ENCODE measurements around the gene IL18BP. TPM values are rescaled to one million over a fixed set of nuclear protein-coding genes. Genes with fewer than 3 reads are reported as not detected.

IL18BP gene
- total RNA-seq, 1 donor from 2014 or later = 15.7 TPM

DNA sequence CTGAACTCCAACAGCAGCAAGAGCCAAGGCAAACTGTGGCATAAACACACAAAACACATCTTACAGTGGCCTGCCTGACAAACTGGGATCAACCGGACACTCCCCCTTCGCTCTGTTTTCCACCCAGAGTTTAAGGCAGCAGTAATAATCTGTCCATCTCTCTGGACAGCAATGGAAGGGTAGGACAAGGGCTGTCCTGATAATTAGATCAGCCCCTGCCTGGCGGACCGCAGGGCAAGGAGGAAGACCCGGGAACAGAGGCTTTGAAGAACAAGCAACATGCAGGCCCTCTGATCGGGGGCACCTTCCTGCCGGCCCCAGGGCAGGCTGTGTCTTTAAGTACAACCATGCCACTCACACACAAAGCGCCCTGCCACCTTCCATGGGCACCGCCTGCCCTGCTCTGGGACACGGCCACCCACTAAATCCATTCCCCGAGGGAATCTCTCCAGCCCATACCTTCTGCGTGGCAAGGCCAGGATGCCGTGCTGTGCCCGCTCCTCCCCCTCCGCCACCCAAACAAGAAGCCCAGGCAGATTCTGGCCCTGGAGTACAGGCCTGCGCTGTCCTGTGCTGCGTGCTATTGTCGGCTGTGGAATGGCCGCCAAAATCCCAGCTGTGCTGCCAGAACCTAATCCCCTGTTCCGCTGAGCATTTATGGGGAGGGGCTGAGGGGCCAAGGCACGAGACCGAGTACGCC, 42.8 kb downstream of the IL18BP start:
- intact Hi-C loops (cut with micrococcal nuclease) = loop anchor here (1.0 to 5.0 kb wide), 3 partner anchors 71 to 182 kb away; partner anchors contain the start of genes ANAPC15, RNF121 and XNDC1N

DNA sequence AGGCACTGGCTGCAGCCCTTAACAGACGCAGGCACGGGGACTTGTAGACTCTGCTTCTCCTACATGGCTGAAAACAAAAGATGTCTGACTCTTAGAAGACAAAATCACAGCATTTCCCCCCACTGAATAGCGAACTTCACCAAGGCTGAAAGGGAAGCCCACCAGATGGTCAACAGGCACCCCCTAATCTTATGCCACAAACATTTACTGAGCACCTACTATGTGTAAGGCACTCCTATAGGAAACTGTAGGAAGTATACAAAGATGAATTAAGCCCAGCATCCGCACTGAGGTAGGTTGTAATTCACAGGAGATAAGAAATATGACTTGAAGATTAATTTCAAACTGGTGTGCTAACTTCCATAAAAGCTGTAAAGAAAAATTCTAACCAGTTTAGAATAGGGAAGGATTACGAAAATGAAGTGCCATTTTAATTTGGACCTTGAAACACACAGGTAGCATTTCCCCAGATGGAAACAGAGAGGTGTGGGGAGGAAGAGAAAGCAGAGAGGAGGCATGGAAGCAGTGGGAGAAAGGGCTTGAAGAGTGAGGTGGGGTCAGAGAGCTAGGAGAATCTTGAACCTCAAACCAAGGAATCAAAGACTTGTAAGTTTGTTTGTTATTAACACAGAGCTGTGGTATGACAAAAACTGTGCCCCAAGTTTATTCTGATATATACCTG, 43.5 kb downstream of the IL18BP start:
- intact Hi-C loops (cut with micrococcal nuclease) = loop anchor here (5.0 kb wide), 1 partner anchor 115 kb away; the partner anchor contains the start of genes RNF121 and XNDC1N

- intact Hi-C loops (cut with micrococcal nuclease) = no loop called here
These were observed 47.1 kb downstream of the IL18BP start for GRCh38 chr11:72045849-72046248.

GRCh38 chr11:72048766-72049460, 50.2 kb downstream of the IL18BP start:
- intact Hi-C loops (cut with micrococcal nuclease) = no loop called here

Other genes starting within 250 kb of the IL18BP start
- not detected in 2 replicates for gene DEFB108B, start 165.7 kb upstream of the IL18BP start, total RNA-seq
- not detected in 2 replicates for gene DEFB131B, start 120.5 kb upstream of the IL18BP start, total RNA-seq
- 19.1 and 20.5 TPM in 2 replicates for gene XNDC1N, start 70.3 kb upstream of the IL18BP start, total RNA-seq
- gene RNF121, start 69.9 kb upstream of the IL18BP start, total RNA-seq = 29.0 and 30.5 TPM in 2 replicates
- 174 and 178 TPM in 2 replicates for gene NUMA1, start 81.6 kb downstream of the IL18BP start, total RNA-seq
- gene LRRC51, start 81.9 kb downstream of the IL18BP start, total RNA-seq = 6.4 and 7.5 TPM in 2 replicates
- 81.2 and 84.5 TPM in 2 replicates for gene LAMTOR1, start 104.4 kb downstream of the IL18BP start, total RNA-seq
- gene TOMT, start 107.0 kb downstream of the IL18BP start, total RNA-seq = 0.14 TPM in 1 of 2 replicates, not detected in the other
- gene ANAPC15, start 113.8 kb downstream of the IL18BP start, total RNA-seq = 77.9 and 78.0 TPM in 2 replicates
- gene FOLR3, start 136.8 kb downstream of the IL18BP start, total RNA-seq = not detected in 2 replicates
- gene FOLR1, start 193.2 kb downstream of the IL18BP start, total RNA-seq = not detected in 2 replicates
- gene FOLR2, start 217.9 kb downstream of the IL18BP start, total RNA-seq = not detected in 2 replicates
- gene INPPL1, start 225.9 kb downstream of the IL18BP start, total RNA-seq = 126 TPM in 2 replicates
- not detected in 2 replicates for gene PHOX2A, start 245.3 kb downstream of the IL18BP start, total RNA-seq